RCC 7860 (cell line): ENCODE data around the gene GBP7.

Source experiments
- DNase-seq: peaks from one replicate; pipeline ENCODE4 v3.0.0-alpha.2; 2015; ENCODE audit warnings: low spot score
- FAIRE-seq: peaks from 2 replicates; lab custom pipeline; 2012; peaks lifted over from hg19 to GRCh38; lab: Jason Lieb, UNC

Gene GBP7

DNA sequence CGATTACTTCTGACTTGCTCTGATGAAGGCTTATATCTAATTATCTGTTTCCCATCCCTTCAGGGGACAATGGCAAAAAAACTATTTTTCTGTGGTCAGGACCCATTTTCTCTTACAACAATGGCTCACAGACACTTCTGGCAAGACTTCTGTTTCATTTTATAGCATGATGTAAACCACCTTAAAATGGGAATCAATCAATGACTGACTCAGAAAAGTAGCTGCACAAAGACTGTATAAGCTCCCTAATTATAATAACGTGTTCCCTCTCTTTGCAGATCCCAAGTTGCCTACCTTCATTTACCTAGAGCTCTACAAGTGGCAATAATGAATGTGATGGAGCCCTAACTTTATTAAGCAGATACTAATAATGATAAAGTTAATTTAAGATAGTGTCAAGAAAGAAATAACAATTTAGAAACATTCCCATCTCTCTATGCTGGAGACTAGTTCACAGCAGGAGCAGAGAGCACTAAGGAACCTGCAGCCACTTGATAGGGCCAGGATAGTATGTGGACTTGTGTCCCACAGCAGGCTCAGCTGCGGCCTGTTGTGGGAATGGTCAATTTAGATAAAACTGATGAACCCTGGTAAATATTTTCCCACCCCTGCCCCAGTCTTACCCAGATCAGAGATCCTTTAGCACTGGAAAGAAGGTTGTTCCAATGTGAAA lies 50.4 kb downstream of the GBP7 start:
- FAIRE-seq (no peak), DNase-seq (no peak)

DNA sequence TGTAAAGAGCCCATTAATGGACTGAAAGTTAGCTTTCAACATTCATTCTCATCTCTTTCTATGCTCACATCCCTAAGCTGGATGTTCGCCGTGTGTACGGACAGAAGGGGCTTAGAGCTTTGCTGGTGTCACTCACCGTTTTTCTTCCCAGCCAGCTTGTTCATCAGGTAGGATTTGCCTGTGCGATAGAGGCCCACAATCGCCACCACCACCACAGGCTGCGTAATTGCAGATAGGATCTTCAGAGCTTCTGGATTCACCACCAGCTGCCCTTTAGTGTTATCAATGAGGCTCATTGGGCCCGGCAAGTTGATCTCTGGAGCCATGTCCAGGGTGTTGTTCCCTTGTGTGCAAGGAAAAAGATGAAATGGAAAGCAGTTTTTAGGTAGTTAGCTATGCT lies 54.2 kb downstream of the GBP7 start:
- DNase-seq (no peak), FAIRE-seq (no peak)

- DNase-seq (no peak), FAIRE-seq (no peak)
Measured at GRCh38 chr1:89114662-89115061, 61.1 kb downstream of the GBP7 start.

GRCh38 chr1:89112871-89113613 lies 62.8 kb downstream of the GBP7 start:
- FAIRE-seq (no peak), DNase-seq (no peak)

DNA sequence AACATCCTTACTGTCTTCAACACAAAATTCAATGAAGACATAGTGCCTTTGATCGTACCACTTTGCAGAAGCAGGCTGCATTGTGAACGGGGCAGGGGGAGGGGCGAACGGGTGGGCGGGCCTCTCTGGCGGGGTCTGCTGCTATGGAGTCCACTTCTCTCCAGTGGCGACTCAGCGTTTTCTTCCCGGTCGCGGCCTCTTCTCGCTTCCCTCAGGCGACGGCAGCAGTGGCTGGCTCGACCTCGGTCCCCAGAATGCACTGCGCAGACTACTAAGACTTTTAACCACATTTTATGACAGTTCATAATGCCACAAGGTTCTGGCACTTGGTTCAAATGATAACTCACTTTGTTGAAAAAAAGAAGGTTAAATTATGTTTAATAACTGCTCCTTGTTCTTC lies 71.1 kb downstream of the GBP7 start:
- DNase-seq (no peak), FAIRE-seq (no peak)

DNA sequence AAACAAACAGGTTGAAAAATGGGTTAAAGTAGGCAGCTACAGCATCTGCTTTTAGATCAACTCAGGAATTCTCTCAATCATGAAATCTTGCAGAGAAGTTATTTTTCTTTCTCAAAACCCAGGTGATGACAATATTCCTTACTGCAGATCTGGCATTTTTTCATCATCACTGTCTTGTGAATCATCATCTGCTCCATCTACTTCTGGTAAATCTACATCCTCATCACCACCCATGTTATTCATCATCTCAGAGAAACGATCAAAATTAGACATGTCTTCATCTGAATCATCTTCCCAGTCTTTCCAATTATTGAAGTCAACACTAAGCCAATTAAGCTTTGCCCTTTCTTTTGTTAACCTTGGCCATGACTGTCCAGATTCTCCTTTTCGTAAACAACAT lies 71.7 kb downstream of the GBP7 start:
- no peak for DNase-seq
- no peak for FAIRE-seq

DNA sequence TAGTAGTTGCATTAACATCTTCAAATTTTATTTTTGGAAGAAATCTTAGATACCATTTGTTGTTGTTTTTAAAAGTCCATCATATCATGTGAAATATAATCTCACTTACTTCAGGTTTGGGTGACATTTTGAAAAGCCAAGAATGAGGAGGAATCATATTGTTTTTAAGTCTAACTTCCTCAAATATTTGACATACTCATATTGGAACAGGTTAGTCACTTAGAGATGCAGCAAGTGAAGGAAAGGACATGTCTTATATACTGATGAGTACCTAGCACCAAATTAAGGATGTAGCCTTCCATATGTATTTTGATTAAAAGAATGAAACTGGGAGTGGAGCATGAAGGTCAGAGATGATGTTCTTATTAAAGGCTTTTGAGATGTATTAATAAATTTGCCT lies 73.8 kb downstream of the GBP7 start:
- FAIRE-seq (no peak), DNase-seq (no peak)

- FAIRE-seq = no peak
- no peak for DNase-seq
Measured at GRCh38 chr1:89100412-89100811, 75.4 kb downstream of the GBP7 start.

GRCh38 chr1:89098857-89099256 lies 76.9 kb downstream of the GBP7 start:
- no peak for DNase-seq

DNA sequence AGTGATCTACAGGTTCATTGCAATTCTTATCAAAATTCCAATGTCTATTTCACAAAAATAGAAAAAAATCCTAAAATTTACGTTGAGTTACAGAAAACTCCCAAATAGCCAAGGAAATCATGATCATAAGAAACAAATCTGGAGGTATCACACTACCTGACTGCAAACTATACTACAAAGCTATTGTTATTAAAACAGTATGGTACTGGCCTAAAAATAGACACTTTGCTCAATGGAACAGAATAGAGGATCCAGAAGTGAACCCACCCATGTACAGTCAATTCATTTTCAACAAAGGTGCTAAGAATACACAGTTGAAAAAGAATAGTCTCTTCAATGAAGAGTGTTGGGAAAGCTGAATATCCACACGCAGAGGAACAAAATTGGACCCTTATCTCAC lies 80.1 kb downstream of the GBP7 start:
- DNase-seq = no peak
- no peak for FAIRE-seq

More at GRCh38 chr1:89098857-89099256, 76.9 kb downstream of the GBP7 start:
- FAIRE-seq = no peak

GRCh38 chr1:89089962-89090361 lies 85.8 kb downstream of the GBP7 start:
- no peak for FAIRE-seq
- DNase-seq = no peak

DNA sequence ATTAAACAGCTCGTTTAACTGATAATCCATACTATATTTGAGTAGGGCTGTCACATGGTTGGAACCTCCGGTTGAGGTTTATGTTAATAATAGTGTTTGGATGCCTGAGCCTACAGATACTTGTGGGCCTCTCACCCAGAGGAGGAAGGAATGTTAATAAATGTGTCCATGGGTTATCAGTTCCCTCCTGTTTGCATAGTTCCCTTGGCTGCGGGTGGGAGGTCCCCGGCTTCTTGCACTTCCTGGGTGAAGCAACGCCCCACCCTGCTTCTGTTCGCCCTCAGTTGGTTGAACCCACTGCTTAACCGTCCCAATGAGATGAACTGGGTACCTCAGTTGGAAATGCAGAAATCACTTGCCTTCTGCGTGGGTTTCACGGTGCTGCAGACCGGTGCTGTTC lies 87.2 kb downstream of the GBP7 start:
- DNase-seq = no peak
- FAIRE-seq = no peak

DNA sequence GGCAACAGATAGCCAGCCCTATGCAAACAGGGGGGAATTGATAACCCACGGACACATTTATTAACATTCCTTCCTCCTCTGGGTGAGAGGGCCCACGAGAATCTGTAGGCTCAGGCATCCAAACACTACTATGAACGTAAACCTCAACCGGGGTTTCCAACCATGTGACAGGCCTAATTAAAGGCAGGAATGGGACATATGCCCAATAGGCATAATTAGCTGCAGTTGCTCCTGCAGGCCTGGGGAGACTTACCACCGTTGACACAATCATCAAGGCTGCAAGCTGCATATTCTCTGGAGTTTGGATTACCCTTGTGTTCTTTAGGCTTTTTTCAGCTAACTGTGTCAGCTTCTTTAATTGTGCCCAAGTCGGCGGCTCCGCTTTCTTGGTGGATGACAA lies 88.6 kb downstream of the GBP7 start:
- DNase-seq (no peak), FAIRE-seq (no peak)

GRCh38 chr1:89085781-89086180 lies 90.0 kb downstream of the GBP7 start:
- peak; percentile 51 for DNase-seq
- FAIRE-seq = peak; percentile 15
